ENCODE results near the gene IL15RA. TPM values are rescaled to one million over a fixed set of nuclear protein-coding genes. Genes with fewer than 3 reads are reported as not detected.

IL15RA gene
- total and polyA plus RNA-seq, 2 donors (not counting 3 experiments of a cell fraction or from before 2014, with no cell fraction given), result 18.8 to 20.6 TPM

GRCh38 chr10:5956146-5956936 is 21.0 kb downstream of the IL15RA start:
- intact Hi-C loops (cut with micrococcal nuclease) (no loop called here), dilution Hi-C loops (cut with MboI; ENCODE audit: extremely low pct_ligation_motif_present, low sequenced_read_pairs) (loop anchor here (25.0 kb wide), 1 partner anchor 131 kb away; the partner anchor contains the start of gene RBM17)
- no peaks in the 10 kb centered on the region for H3K9me1 ChIP-seq (replicated peaks; ENCODE audit: control insufficient read depth, extremely low read depth, insufficient read depth, low read length)
- no peaks in the 10 kb centered on the region for H3K9me3 ChIP-seq (replicated peaks; ENCODE audit: control insufficient read depth, insufficient read depth, low read length)
- no peaks in the 10 kb centered on the region for H3K27me3 ChIP-seq (ENCODE audit: control insufficient read depth in 2 of 2, insufficient read depth in 2 of 2, low read length in 2 of 2)
- DNase-seq (ENCODE audit: low read depth, low spot score) (no peak), FAIRE-seq (no peak)
- POLR2A ChIA-PET, result interaction anchor here (0.7 kb wide), 1 partner anchor 132 kb away, joined by 6 read pairs; the partner anchor contains the start of gene RBM17
- no peak overlapping the region for H3K27ac ChIP-seq (ENCODE audit: insufficient read depth, low read depth, low read length)
- BruUV-seq (replicated peaks), result no TSS peak
- H3K9ac ChIP-seq (replicated peaks; ENCODE audit: extremely low read depth, insufficient read depth, low read length), result no peak overlapping the region
- CTCF ChIA-PET, result interaction anchor here (0.6 to 3.1 kb wide), 3 partner anchors 20 to 130 kb away, joined by 3 to 11 read pairs (median 3); no protein-coding TSS in a partner anchor
- peaks cover 12% of the 10 kb centered on the region for H3K4me1 ChIP-seq (ENCODE audit: control insufficient read depth, extremely low read depth, insufficient read depth, low read length)
- H3K4me3 ChIP-seq (replicated peaks in 1 of 3; ENCODE audit: insufficient read depth in 1 of 3, low read depth in 1 of 3, low read length in 3 of 3), result no peak overlapping the region
- H3K79me2 ChIP-seq (ENCODE audit: control insufficient read depth, insufficient read depth, low read length), result no peaks in the 10 kb centered on the region
- no peak for TF ChIP-seq POLR2A (IDR thresholded peaks at IDR 0.05; ENCODE audit: low read depth, low read length)
- no peak for TF ChIP-seq GATA2 (IDR thresholded peaks at IDR 0.05; ENCODE audit: insufficient read depth, insufficient read length, low read depth, low read length)
- TF ChIP-seq MYC (IDR thresholded peaks at IDR 0.05; ENCODE audit: low read depth, low read length), result no peak
- TF ChIP-seq FOS (IDR thresholded peaks at IDR 0.05; ENCODE audit: borderline replicate concordance, insufficient read depth, low read length), result no peak
- TF ChIP-seq MAX (IDR thresholded peaks at IDR 0.05; ENCODE audit: insufficient read depth, insufficient read length), result no peak
- no peak for TF ChIP-seq CTCF (IDR thresholded peaks at IDR 0.05; ENCODE audit: extremely low read depth in 1 of 2, insufficient read depth in 1 of 2, low read depth in 1 of 2, low read length in 2 of 2)
- TF ChIP-seq JUN (IDR thresholded peaks at IDR 0.05; ENCODE audit: borderline replicate concordance, insufficient read depth, insufficient read length, low read depth), result no peak
- TF ChIP-seq POLR2AphosphoS5 (IDR thresholded peaks at IDR 0.05; ENCODE audit: insufficient read depth, low read depth, low read length), result no peak
- no peak for TF ChIP-seq EZH2 (IDR thresholded peaks at IDR 0.05; ENCODE audit: borderline replicate concordance, low read depth, low read length, severe bottlenecking)
- no peaks in the 10 kb centered on the region for H4K20me1 ChIP-seq (replicated peaks; ENCODE audit: control insufficient read depth, extremely low read depth, insufficient read depth, low read length)
- H2AFZ ChIP-seq (ENCODE audit: low read depth, low read length), result no peak overlapping the region
- H3K36me3 ChIP-seq (ENCODE audit: control insufficient read depth in 2 of 2, extremely low read depth in 1 of 2, insufficient read depth in 2 of 2, low read length in 2 of 2), result peaks cover 0 to 17% of the 10 kb centered on the region in 2 experiments
- H3K4me2 ChIP-seq (ENCODE audit: insufficient read depth, low read length), result no peak overlapping the region

Measured in endothelial cell of umbilical vein (primary cell).